ENCODE results near the gene TENM3. TPM values are rescaled to one million over a fixed set of nuclear protein-coding genes. Genes with fewer than 3 reads are reported as not detected.

TENM3 gene
- total RNA-seq, 4 donors from 2014 or later, result 0.18 to 9.4 (median 1.5) TPM

DNA sequence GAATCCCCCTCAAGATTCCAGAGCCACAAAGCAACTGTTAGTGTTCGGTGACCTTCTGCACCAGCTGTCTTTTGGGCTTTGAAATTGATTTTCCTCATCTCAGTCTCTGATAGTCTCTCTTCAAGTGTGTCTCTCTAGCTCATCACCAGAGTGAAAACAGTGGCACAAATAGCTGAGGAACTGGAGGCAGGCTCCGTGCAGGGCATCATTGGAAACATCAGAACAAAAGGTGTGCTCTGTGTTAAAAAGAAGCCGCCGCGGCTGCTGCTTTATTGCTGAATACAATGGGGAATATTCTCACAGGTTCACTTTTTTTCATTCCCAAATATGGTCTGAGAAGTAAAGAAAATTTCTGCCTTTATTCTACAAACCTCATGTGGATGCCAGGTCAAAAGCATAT is 376.5 kb downstream of the TENM3 start:
- Histone ChIP-seq H3K36me3 (no peaks in the 10 kb centered on the region), H3K27me3 (no peaks in the 10 kb centered on the region), H3K27ac (no peak overlapping the region), H3K9me3 (no peaks in the 10 kb centered on the region), H3K4me1 (no peaks in the 10 kb centered on the region), H3K4me3 (no peak overlapping the region)
- TF ChIP-seq, protein P1, sequence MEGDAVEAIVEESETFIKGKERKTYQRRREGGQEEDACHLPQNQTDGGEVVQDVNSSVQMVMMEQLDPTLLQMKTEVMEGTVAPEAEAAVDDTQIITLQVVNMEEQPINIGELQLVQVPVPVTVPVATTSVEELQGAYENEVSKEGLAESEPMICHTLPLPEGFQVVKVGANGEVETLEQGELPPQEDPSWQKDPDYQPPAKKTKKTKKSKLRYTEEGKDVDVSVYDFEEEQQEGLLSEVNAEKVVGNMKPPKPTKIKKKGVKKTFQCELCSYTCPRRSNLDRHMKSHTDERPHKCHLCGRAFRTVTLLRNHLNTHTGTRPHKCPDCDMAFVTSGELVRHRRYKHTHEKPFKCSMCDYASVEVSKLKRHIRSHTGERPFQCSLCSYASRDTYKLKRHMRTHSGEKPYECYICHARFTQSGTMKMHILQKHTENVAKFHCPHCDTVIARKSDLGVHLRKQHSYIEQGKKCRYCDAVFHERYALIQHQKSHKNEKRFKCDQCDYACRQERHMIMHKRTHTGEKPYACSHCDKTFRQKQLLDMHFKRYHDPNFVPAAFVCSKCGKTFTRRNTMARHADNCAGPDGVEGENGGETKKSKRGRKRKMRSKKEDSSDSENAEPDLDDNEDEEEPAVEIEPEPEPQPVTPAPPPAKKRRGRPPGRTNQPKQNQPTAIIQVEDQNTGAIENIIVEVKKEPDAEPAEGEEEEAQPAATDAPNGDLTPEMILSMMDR (IDR thresholded peaks at IDR 0.05), result no peak
- no peak for TF ChIP-seq POLR2A (IDR thresholded peaks at IDR 0.05)
- DNase-seq, result no peak

DNA sequence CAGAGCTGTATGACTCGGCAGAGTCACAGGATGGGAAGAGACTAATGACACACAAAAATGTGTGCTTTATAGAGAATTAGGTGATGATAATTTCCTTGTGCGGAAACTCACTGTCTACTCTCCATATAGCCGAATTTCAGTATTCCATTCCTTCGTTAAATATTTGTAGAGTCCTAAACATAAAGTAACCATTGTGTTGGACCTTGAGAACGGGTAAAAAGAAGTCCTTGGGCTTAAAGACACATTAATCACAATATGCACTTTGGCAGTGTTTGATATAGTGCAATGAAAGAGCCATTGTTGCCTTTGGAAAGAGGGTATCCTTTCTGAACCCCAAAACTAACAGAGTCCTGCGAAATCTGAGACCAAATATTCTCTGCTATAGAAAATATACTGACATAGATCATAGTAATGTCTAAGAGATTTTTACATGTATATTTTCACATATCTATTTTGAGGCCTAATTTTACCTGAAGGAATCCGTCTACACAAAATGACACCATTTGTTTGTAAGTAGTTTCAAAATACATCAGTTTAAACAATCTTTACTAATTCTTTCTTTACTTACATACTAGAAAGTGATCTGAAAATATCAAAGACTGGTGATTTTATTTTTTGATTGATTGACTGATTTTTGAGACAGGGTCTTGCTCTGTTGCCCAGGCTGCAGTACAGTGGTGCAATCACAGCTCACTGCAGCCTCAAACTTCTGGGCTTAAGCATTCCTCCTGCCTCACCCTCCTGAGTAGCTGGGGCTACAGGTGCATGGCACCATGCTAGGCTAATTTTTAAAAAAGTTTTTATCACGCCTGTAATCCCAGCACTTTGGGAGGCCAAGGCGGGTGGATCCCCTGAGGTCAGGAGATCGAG is 377.1 kb downstream of the TENM3 start:
- no peak for TF ChIP-seq POLR2A (IDR thresholded peaks at IDR 0.05)
- TF ChIP-seq, protein P1 (IDR thresholded peaks at IDR 0.05), result no peak
- no peak for DNase-seq
- Histone ChIP-seq H3K27me3 (no peaks in the 10 kb centered on the region), H3K27ac (no peak overlapping the region), H3K4me1 (no peaks in the 10 kb centered on the region), H3K36me3 (no peaks in the 10 kb centered on the region), H3K9me3 (no peaks in the 10 kb centered on the region), H3K4me3 (no peak overlapping the region)

DNA sequence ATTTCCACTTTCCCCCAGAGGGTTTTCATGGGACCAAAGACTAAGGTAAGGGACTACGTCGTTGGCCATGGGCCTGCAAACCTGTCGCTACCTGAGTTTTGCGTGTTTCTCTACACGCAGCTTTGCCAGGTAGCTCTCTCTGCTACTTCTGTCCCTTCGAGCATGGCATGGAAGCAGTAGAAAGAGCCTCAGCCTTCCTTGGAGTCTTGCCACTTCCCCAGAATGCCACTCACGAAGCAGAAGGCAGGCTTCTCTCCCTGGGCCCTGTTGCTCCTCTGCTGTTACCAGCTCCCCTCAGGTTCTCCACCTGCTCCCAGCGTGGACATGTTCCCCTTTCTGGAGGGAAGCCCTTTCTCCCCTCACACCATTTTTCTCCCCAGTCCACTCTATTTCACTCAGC is 381.1 kb downstream of the TENM3 start:
- DNase-seq, result no peak
- no peaks in the 10 kb centered on the region for H3K27me3 ChIP-seq
- no peak overlapping the region for H3K27ac ChIP-seq
- H3K4me3 ChIP-seq, result no peak overlapping the region
- H3K9me3 ChIP-seq, result no peaks in the 10 kb centered on the region
- no peaks in the 10 kb centered on the region for H3K4me1 ChIP-seq
- H3K36me3 ChIP-seq, result no peaks in the 10 kb centered on the region
- TF ChIP-seq POLR2A (IDR thresholded peaks at IDR 0.05), result no peak
- TF ChIP-seq, protein P1 (IDR thresholded peaks at IDR 0.05), result no peak

DNA sequence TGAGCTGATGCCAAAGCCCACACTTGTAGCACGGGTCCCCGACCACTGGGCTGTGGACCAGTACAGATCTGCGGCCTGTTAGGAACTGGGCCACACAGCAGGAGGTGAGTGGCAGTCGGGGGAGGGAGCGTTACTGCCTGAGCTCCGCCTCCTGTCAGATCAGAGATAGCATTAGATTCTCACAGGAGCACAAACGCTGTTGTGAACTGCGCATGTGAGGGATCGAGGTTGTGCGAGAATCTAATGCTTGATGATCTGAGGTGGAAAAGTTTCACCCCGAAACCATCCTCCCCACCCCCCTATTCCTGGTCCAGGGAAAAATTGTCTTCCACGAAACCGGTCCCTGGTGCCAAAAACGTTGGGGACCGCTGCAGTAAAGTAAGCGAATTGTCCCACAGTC is 382.0 kb downstream of the TENM3 start:
- H3K27ac ChIP-seq, result no peak overlapping the region
- no peak for DNase-seq
- no peak overlapping the region for H3K4me3 ChIP-seq
- H3K4me1 ChIP-seq, result no peaks in the 10 kb centered on the region
- TF ChIP-seq POLR2A (IDR thresholded peaks at IDR 0.05), result no peak
- TF ChIP-seq, protein P1 (IDR thresholded peaks at IDR 0.05), result no peak
- H3K27me3 ChIP-seq, result no peaks in the 10 kb centered on the region
- H3K9me3 ChIP-seq, result no peaks in the 10 kb centered on the region
- no peaks in the 10 kb centered on the region for H3K36me3 ChIP-seq

DNA sequence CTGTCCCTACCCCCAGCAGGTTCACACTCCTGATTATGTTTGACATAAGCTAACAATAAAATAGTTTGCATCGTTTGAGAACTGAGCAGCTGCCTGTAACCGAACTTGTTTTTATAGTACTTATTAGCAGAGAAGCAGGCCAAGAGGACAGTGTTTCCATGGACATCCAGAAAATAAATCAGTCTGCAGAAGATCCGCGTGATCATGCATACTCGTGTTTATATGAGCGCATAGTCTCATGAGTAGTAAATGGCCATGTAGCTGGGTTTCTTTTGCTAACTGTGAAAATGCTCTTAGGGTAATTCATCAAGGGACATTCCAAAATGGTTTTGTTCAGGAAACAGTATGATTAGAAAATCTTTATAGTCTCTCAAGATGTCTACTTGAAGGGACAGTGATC is 384.8 kb downstream of the TENM3 start:
- Histone ChIP-seq H3K27me3 (no peaks in the 10 kb centered on the region), H3K4me3 (no peak overlapping the region), H3K36me3 (no peaks in the 10 kb centered on the region), H3K4me1 (no peaks in the 10 kb centered on the region), H3K27ac (no peak overlapping the region), H3K9me3 (no peaks in the 10 kb centered on the region)
- DNase-seq, result no peak
- TF ChIP-seq POLR2A (IDR thresholded peaks at IDR 0.05), result no peak
- TF ChIP-seq, protein P1 (IDR thresholded peaks at IDR 0.05), result no peak

Data from Peyer's patch (tissue), 4 donors.